ENCODE results near the gene ZNF385B.

The ZNF385B gene

DNA sequence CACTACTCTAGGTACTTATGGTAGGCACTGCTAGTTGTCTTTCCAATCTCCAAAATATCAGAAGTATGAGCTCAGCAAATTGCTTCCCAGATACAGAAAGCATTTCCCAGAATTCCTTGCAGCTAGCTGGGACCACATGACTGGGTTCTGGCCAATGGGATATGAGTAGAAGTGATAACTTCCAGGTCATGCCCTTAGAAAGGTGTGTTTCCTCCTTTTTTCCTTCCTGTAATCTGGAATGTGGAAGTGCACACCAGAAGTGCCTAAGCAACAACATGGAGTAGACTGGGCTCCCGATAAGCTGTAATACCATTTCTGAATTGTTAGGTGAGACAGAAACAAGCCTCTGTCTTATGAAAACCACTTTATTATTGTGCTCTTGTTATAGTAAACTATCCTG is 279.8 kb downstream of the ZNF385B start:
- DNase-seq (ENCODE audit: low spot score): no peak

DNA sequence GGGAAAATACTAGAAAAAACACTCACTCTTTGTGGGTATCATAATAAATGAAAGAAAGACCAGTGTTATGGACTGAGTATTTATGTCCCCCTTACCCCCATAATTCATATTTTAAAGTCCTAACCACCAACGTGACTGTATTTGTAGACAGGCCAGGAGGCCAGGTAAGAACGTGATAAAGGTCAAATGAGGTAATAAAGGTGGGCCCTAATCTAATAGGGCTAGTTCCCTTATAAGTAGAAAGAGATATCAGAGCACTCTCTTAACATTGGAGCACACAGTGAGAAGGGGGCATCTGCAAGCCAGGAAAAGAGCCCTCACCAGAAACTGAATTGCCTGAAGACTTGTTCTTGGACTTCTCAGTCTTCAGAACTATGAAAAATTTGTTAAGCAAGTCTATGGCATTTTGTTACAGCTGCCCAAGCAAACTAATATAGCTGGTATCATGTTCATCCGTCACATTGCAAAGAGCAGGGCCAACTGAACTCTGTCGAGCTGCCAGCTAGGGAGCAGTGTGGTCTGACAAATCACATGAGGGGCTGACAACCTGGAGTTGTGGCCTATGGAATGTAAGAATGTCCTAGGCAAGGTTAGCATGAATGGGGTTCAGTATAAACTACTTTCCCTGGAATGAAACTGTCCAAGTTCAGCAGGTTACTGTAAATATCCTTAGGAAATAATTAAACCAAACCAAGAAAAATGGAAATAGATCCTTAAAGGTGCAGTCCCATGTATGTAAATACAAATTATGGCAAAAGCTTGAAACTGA is 280.9 kb downstream of the ZNF385B start:
- DNase-seq (ENCODE audit: low spot score): no peak

GRCh38 chr2:179579800-179580199 is 281.6 kb downstream of the ZNF385B start:
- no peak for DNase-seq (ENCODE audit: low spot score)

DNA sequence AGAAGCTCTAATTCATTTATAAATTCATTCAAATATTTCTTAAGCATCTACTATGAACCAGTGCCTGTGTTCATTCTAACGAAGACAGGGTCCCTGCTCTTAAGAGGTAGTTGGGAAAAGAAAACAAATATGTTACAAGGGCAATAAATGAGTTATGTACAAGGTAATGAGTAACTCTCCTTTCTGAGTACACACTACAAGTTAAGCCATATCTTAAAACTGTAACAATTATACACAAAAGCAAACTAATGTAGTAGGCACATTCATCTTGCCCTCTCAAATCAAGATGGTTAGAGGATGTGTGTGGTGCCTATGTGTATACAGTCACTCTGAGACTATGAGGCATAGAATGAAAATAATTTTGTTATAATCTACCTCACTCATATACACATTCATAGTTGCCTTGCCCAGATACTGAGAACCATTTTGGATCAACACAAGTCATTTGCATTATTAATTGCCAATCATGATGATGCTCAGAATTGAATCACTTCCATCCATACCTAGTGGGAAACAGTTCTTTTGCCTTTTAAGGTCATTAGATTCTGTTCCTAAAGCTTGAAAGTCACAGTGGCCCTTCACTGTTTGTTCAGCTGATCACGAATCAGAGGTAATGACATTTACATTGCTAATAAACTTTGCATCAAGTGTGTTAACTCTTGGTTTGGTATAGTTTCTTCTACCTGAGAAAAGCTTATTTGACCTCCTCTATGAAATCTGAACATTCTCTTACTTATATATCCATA is 283.1 kb downstream of the ZNF385B start:
- no peak for DNase-seq (ENCODE audit: low spot score)

DNA sequence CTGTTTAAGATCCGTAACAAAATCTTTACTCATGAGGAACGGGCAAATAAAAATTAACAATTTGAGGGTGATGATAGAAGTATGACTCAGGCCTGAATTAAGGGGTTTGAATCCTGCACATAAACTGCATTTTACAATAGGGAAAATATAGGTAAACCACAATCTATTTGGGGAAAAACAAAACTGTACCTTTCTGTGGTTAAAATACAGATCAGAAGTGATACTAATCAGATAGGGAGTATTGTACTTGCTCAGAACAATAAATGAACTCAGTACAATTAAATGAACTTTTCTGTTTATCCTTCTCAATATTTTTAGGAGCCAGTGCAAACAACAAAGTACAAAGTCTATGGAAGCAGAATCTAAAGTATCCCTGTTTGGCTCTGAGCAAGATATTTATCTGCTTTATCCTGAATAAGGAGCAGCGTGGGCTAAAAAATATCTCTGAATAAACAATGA is 287.3 kb downstream of the ZNF385B start:
- DNase-seq (ENCODE audit: low spot score): no peak

GRCh38 chr2:179572544-179572943 is 288.9 kb downstream of the ZNF385B start:
- no peak for DNase-seq (ENCODE audit: low spot score)

- DNase-seq (ENCODE audit: low spot score): no peak
Observed at GRCh38 chr2:179571721-179572120, 289.7 kb downstream of the ZNF385B start.

DNA sequence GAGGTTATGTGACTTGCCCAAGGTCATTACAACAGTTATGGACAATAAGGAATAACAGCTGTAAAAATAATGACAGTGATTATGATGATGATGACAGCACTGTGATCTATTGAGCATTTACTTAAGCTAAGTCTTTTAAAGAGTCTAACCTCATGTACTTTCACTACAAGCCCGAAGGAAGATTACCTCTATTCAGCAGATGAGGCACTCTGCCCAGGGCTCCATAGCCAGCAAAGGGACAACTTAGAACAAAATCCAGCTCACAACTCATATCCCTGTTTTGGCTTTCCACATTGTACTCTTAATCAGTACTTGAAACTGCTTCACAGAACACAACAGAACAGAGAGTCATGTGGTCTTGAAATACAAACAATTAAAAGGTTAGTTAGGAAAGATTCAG is 290.2 kb downstream of the ZNF385B start:
- no peak for DNase-seq (ENCODE audit: low spot score)

DNA sequence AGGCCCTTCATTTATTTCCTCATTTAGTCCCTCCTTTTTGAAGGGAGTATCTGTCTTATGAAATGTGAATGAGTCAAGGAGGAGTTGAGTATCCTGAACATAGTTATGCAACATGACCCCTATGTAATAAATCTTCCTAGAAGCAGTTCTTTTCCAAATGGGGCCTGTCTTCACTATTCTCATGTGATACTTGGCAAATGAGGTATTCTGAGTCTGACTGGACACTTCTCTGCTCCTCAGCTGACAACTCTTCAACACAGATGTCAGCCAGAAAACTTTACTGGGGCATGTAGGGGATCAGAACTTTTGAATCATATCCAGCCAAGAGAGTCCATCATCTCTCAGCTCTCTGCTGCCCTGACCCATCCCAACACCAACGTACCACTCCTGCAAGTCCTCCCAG is 291.6 kb downstream of the ZNF385B start:
- DNase-seq (ENCODE audit: low spot score): no peak

DNA sequence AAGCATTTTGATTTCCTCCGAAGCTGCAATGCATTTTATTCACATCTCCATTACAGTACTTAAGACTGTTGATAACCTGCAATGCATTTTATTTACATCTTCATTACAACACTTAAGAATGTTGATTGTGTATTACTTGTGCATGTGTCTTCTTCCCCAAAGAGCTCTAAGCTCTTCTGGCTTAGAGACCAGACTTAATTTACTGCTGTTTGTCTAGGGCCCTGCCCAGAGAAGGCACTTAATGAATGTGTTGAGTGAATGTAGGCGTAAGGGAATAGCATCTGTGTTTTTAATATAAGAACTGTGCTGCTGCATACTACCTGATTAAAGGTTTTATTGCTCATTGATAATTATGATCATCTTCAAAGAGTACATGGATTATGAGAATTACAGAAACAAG is 295.6 kb downstream of the ZNF385B start:
- no peak for DNase-seq (ENCODE audit: low spot score)

GRCh38 chr2:179562330-179562885 is 299.0 kb downstream of the ZNF385B start:
- DNase-seq (ENCODE audit: low spot score): no peak

GRCh38 chr2:179561702-179562101 is 299.7 kb downstream of the ZNF385B start:
- DNase-seq (ENCODE audit: low spot score): no peak

- no peak for DNase-seq (ENCODE audit: low spot score)
Observed at GRCh38 chr2:179560257-179560735, 301.1 kb downstream of the ZNF385B start.

- no peak for DNase-seq (ENCODE audit: low spot score)
Observed at GRCh38 chr2:179559108-179559806, 302.2 kb downstream of the ZNF385B start.

- DNase-seq (ENCODE audit: low spot score): no peak
Observed at GRCh38 chr2:179558010-179558934, 303.1 kb downstream of the ZNF385B start.

DNA sequence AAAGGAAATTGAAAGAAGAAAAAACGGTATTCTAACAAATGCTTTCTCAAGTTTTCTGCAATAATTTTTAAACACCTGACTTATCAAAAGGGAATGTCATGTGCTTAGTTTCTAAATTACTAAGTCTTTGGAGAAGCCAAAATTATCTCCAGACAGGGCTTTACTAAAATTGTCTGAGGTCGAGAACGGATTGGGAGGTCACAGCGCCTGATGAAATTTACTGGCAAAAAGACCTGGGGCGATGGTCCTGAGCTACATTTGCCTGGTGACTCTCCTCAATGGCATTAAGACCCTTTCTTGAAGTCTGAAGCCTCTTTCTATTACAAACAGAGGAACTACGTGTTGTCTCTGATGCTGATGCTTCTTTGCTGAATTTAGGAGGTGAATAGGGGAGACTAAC is 305.0 kb downstream of the ZNF385B start:
- no peak for DNase-seq (ENCODE audit: low spot score)

DNA sequence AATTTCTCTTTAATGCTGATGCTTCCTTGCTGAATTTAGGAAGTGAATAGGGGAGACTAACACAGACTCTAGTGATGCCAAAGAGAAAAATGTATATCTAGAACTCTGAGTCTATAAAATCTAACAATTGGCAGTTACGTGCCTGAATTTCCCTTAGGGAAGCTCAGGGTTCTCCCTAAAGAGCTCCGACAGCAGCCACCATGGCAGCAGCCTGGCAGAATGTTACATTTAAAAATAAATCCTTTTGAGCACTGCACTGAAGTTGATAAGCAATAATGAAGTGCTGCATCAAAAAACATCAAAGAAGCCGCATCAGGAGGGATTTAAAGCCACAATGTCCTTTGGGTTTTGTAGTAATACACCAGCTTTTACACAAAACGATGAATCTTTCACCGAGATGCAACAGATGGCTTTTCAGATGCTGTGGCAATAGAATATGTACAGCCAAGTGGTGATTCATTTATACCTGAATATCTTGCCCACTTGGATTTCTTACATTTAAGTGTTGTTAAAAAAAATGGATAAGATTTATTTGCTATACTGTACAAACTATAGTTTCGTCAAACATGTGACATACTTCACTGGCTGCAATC is 305.6 kb downstream of the ZNF385B start:
- DNase-seq (ENCODE audit: low spot score): no peak

DNA sequence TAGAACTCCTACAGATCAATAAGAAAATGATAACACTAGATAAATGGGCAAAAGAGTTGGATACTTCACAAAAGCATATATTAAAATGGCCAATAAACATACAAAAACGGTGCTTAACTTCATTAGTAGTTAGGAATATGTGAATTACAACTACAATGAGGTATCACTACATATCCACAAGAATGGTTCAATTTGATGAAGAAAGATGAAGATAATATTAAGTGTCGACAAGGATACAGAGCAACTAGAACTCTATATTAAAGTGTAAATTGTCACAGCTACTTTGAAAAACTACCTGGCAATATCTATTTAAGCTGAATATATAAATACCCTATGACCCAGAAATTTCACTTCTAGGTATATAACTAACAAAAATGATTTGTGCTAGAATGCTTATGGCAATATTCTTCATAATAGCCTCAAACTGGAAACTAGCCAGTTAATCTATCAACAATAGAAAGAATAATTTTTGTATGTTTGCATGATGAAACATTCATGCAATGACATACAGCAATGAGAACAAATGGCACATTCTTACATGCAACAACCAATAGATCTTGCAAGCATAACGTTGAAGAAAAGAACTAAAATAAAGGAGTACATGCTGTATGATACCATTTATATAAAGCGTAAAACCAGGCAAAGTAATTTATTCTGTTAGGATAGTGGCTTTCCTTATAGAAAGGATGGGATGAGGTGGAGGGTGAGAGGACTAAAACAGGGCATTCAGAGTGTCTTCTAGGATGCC is 306.6 kb downstream of the ZNF385B start:
- no peak for DNase-seq (ENCODE audit: low spot score)

DNA sequence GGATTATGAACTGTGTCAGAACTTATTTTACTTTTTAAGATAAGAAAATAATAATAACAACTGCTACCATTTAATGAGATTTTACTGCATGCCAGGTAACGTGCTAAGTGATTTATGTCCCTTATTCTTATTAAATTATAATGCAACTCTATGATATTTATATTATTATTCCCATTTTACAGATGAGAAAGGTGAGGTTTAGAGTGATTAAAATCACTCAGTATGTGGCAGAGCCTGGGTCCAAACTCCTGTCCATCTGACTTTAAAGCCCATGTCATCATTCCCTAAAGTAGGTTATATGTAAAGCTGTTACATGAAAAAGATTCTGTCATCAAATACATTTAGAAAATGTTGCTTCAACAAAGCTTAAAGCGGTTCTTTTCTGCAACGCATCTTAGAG is 308.0 kb downstream of the ZNF385B start:
- no peak for DNase-seq (ENCODE audit: low spot score)

DNA sequence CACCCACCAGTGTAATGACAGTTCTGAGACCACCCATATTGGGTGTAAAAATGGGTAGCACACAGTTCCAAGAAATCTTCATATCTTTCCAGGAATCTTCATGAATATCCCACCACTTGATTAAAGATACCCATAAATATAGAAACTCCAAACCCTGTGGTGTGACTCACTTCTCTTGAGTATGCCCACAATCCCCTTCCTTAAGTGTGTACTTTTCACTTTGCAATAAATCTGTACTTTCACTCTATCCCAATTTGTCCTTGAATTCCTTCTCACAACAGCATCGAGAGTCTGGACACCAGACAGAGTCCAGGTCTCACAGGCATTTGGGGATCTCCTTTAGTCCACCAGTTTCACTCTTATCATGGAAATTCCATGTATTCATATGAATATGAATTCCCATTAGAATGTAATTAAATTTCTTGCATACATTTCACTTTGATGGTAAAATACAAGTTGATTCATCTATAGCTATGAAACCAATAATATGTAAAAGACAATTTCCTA is 309.8 kb downstream of the ZNF385B start:
- no peak for DNase-seq (ENCODE audit: low spot score)

Measured in germinal center (tissue), 1 donor.